ENCODE results near the gene PRSS48.
"Not testable (repeated sequence)": the region's sequence is repeated elsewhere in the genome, so short reads cannot be mapped to it uniquely, and the experiment has no call there.

Gene PRSS48

GRCh38 chr4:151248519-151248918, 28.4 kb upstream of the PRSS48 start:
- H3K9me3 ChIP-seq (ENCODE audit: control insufficient read depth, low read length), result no peaks in the 10 kb centered on the region
- no peak overlapping the region for H3K27ac ChIP-seq
- H3K9ac ChIP-seq, result no peak overlapping the region
- no peak overlapping the region for H3K4me2 ChIP-seq (ENCODE audit: low read length)
- no peak overlapping the region for H2AFZ ChIP-seq
- H3K79me2 ChIP-seq, result no peaks in the 10 kb centered on the region
- no peaks in the 10 kb centered on the region for H3K36me3 ChIP-seq (ENCODE audit: control insufficient read depth, insufficient read depth, low read length)
- no peaks in the 10 kb centered on the region for H3K27me3 ChIP-seq (ENCODE audit: control insufficient read depth, insufficient read depth, low read length)
- TF ChIP-seq, protein P1, sequence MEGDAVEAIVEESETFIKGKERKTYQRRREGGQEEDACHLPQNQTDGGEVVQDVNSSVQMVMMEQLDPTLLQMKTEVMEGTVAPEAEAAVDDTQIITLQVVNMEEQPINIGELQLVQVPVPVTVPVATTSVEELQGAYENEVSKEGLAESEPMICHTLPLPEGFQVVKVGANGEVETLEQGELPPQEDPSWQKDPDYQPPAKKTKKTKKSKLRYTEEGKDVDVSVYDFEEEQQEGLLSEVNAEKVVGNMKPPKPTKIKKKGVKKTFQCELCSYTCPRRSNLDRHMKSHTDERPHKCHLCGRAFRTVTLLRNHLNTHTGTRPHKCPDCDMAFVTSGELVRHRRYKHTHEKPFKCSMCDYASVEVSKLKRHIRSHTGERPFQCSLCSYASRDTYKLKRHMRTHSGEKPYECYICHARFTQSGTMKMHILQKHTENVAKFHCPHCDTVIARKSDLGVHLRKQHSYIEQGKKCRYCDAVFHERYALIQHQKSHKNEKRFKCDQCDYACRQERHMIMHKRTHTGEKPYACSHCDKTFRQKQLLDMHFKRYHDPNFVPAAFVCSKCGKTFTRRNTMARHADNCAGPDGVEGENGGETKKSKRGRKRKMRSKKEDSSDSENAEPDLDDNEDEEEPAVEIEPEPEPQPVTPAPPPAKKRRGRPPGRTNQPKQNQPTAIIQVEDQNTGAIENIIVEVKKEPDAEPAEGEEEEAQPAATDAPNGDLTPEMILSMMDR (IDR thresholded peaks at IDR 0.05), result no peak
- H3K4me1 ChIP-seq, result no peaks in the 10 kb centered on the region
- H3K4me3 ChIP-seq (ENCODE audit: low read depth, low read length), result no peak overlapping the region

DNA sequence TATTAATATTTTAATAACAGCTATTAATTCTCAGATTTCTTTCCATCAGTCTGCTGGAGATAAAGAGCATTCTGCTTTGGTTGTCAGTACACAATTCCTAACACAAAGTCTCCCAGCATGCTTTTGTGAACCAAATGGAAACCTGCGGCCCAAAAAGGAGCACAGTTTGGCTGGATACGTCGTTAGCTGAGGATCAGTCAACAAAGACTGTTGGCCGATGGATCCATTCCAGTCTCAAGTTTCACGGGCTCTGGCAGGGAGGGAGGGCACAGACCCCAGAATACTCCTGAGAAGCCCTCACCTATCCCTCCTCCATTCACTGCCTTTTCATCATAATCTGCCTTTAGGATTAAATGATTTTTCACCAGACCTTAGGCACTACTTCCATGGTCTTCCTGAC, 26.3 kb upstream of the PRSS48 start:
- H2AFZ ChIP-seq, result no peak overlapping the region
- no peak overlapping the region for H3K4me3 ChIP-seq (ENCODE audit: low read depth, low read length)
- H3K36me3 ChIP-seq (ENCODE audit: control insufficient read depth, insufficient read depth, low read length), result no peaks in the 10 kb centered on the region
- H3K27ac ChIP-seq, result no peak overlapping the region
- no peaks in the 10 kb centered on the region for H3K27me3 ChIP-seq (ENCODE audit: control insufficient read depth, insufficient read depth, low read length)
- H3K4me1 ChIP-seq, result no peaks in the 10 kb centered on the region
- TF ChIP-seq, protein P1 (IDR thresholded peaks at IDR 0.05), result no peak
- no peaks in the 10 kb centered on the region for H3K9me3 ChIP-seq (ENCODE audit: control insufficient read depth, low read length)
- H3K9ac ChIP-seq, result no peak overlapping the region
- no peaks in the 10 kb centered on the region for H3K79me2 ChIP-seq
- no peak overlapping the region for H3K4me2 ChIP-seq (ENCODE audit: low read length)

DNA sequence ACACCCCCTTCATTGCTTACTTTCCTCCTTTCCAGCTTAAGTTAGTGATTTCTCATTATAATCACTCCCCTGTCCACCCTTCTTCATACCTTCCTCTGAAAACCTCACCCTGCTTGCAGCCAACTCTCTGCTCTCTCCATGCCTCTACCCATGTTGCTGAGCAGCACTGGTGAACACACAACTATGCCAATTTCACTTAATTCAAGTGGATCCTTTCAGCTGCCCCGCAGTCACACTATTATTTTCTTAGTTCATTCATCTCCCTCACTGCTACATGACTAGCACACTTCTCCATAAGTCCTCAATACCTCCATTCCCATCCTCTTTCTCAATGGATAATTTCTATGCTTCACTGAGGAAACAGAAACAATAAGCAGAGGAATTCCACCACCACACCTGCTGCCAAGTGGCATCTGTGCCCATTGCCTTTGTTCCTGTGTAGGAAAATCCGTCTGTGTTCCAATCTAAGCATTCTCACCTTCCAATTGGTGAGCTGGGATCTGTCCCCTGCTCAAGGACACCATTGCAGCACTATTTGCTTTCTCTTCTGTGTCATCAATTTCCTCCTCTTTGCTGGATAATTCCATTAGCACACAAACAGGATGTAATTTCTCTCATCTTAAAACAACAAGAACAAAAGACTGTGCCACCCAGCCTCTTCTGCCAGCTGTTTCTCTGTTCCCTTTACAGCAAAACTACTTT, 25.2 kb upstream of the PRSS48 start:
- Histone ChIP-seq H3K4me2 (ENCODE audit: low read length) (no peak overlapping the region), H3K4me3 (ENCODE audit: low read depth, low read length) (no peak overlapping the region), H3K27ac (no peak overlapping the region), H2AFZ (no peak overlapping the region), H3K36me3 (ENCODE audit: control insufficient read depth, insufficient read depth, low read length) (no peaks in the 10 kb centered on the region), H3K4me1 (no peaks in the 10 kb centered on the region), H3K9ac (no peak overlapping the region), H3K79me2 (no peaks in the 10 kb centered on the region), H3K27me3 (ENCODE audit: control insufficient read depth, insufficient read depth, low read length) (no peaks in the 10 kb centered on the region), H3K9me3 (ENCODE audit: control insufficient read depth, low read length) (no peaks in the 10 kb centered on the region)
- TF ChIP-seq, protein P1 (IDR thresholded peaks at IDR 0.05), result no peak

DNA sequence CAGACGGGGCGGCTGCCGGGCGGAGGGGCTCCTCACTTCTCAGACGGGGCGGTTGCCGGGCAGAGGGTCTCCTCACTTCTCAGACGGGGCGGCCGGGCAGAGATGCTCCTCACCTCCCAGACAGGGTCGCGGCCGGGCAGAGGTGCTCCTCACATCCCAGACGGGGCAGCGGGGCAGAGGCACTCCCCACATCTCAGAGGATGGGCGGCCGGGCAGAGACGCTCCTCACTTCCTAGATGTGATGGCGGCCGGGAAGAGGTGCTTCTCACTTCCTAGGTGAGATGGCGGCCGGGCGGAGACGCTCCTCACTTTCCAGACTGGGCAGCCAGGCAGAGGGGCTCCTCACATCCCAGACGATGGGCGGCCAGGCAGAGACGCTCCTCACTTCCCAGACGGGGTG, 21.7 kb upstream of the PRSS48 start:
- H2AFZ ChIP-seq, result not testable (repeated sequence)

GRCh38 chr4:151255680-151256079, 21.3 kb upstream of the PRSS48 start:
- H3K4me3 ChIP-seq (ENCODE audit: low read depth, low read length); H3K9ac ChIP-seq; H3K9me3 ChIP-seq (ENCODE audit: control insufficient read depth, low read length); H3K36me3 ChIP-seq (ENCODE audit: control insufficient read depth, insufficient read depth, low read length); H3K27me3 ChIP-seq (ENCODE audit: control insufficient read depth, insufficient read depth, low read length); H3K27ac ChIP-seq; H2AFZ ChIP-seq; H3K4me2 ChIP-seq (ENCODE audit: low read length); H3K4me1 ChIP-seq; H3K79me2 ChIP-seq: not testable (repeated sequence)

More for the DNA sequence above, 21.7 kb upstream of the PRSS48 start:
- not testable (repeated sequence) for H3K4me2 ChIP-seq (ENCODE audit: low read length); H3K4me3 ChIP-seq (ENCODE audit: low read depth, low read length); H3K9ac ChIP-seq; H3K4me1 ChIP-seq; H3K79me2 ChIP-seq; H3K27ac ChIP-seq; H3K27me3 ChIP-seq (ENCODE audit: control insufficient read depth, insufficient read depth, low read length); H3K36me3 ChIP-seq (ENCODE audit: control insufficient read depth, insufficient read depth, low read length); H3K9me3 ChIP-seq (ENCODE audit: control insufficient read depth, low read length)

DNA sequence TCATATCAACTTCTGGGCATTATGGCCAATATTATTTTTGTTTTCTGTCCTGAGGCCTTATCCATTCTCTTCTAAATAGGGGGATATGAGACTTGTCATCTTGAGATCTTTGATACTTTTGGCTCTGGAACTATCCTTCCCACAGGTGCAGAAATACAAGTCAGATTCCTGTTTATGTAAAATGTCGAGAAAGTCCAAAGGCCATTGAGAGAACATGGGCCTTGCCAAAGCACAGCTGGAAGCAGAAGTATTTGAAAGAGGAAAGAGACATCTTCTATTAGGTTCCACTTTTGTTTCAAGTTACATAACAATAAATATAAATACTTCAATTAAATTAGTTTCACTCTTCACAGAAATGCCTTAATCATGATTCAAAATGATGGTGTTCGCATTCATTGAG, 20.8 kb upstream of the PRSS48 start:
- no peaks in the 10 kb centered on the region for H3K9me3 ChIP-seq (ENCODE audit: control insufficient read depth, low read length)
- H3K4me3 ChIP-seq (ENCODE audit: low read depth, low read length), result no peak overlapping the region
- H3K36me3 ChIP-seq (ENCODE audit: control insufficient read depth, insufficient read depth, low read length), result no peaks in the 10 kb centered on the region
- no peaks in the 10 kb centered on the region for H3K27me3 ChIP-seq (ENCODE audit: control insufficient read depth, insufficient read depth, low read length)
- no peak overlapping the region for H3K27ac ChIP-seq
- H3K4me1 ChIP-seq, result no peaks in the 10 kb centered on the region
- H2AFZ ChIP-seq, result no peak overlapping the region
- H3K4me2 ChIP-seq (ENCODE audit: low read length), result no peak overlapping the region
- peaks cover 2% of the 10 kb centered on the region for H3K79me2 ChIP-seq
- no peak overlapping the region for H3K9ac ChIP-seq
- TF ChIP-seq, protein P1 (IDR thresholded peaks at IDR 0.05), result no peak
